Upper lobe of right lung (tissue), 1 donor: ENCODE data around the gene ATP6V1C2. TPM values are rescaled to one million over a fixed set of nuclear protein-coding genes. Genes with fewer than 3 reads are reported as not detected.

Experiments used
- ATAC-seq: fragments of 200-7000 bp; cut with Tn5 transposase; one replicate; pipeline ENCODE4 v1.9.1; 2020; ENCODE audit warnings: mild to moderate bottlenecking, moderate library complexity
- DNase-seq: peaks from one replicate; pipeline ENCODE4 v3.0.0-alpha.2; 2020
- H3K27ac ChIP-seq: fragments of 200-600 bp; one replicate; pipeline ENCODE4 v1.8.0; 2022
- H3K27me3 ChIP-seq: fragments of 200-600 bp; one replicate; pipeline ENCODE4 v1.8.0; 2022; ENCODE audit warnings: mild to moderate bottlenecking
- H3K36me3 ChIP-seq: fragments of 200-600 bp; one replicate; pipeline ENCODE4 v1.8.0; 2022
- H3K4me1 ChIP-seq: fragments of 200-600 bp; one replicate; pipeline ENCODE4 v1.8.0; 2022
- H3K4me3 ChIP-seq: fragments of 200-600 bp; one replicate; pipeline ENCODE4 v1.8.0; 2022; ENCODE audit warnings: mild to moderate bottlenecking
- H3K9me3 ChIP-seq: fragments of 200-600 bp; one replicate; pipeline ENCODE4 v1.8.0; 2022
- intact Hi-C: fragments of 100-400 bp; cut with DNase I; formaldehyde crosslinking; loops from one replicate; pipeline ENCODE4 v1.11.0; 2022
- total RNA-seq: library from RNA; stranded (reverse); fragmentation: NEBNext Ultra II Directional; extraction: Animal tissue kit (Norgen Biotek cat#: 25700); gene quantifications from one replicate; pipeline ENCODE4 v1.2.1, GENCODE V29; 2021
- TF ChIP-seq, protein P1 (sequence below): fragments of 200-600 bp; IDR thresholded peaks from one replicate; pipeline ENCODE4 v1.8.0; 2022; ENCODE audit warnings: antibody characterized with exemption
- donor health status: DM: no; HTN: yes; CAD: no; lungs with severe emphysema.

Gene ATP6V1C2
- total RNA-seq, 1 donor from 2014 or later, result not detected

- H3K27me3 ChIP-seq, result no peaks in the 10 kb centered on the region
- H3K4me3 ChIP-seq, result no peak overlapping the region
- DNase-seq (no peak), ATAC-seq (no peak)
- H3K27ac ChIP-seq, result no peak overlapping the region
- TF ChIP-seq, protein P1, sequence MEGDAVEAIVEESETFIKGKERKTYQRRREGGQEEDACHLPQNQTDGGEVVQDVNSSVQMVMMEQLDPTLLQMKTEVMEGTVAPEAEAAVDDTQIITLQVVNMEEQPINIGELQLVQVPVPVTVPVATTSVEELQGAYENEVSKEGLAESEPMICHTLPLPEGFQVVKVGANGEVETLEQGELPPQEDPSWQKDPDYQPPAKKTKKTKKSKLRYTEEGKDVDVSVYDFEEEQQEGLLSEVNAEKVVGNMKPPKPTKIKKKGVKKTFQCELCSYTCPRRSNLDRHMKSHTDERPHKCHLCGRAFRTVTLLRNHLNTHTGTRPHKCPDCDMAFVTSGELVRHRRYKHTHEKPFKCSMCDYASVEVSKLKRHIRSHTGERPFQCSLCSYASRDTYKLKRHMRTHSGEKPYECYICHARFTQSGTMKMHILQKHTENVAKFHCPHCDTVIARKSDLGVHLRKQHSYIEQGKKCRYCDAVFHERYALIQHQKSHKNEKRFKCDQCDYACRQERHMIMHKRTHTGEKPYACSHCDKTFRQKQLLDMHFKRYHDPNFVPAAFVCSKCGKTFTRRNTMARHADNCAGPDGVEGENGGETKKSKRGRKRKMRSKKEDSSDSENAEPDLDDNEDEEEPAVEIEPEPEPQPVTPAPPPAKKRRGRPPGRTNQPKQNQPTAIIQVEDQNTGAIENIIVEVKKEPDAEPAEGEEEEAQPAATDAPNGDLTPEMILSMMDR, result no peak
- H3K4me1 ChIP-seq, result no peaks in the 10 kb centered on the region
- intact Hi-C loops, result no loop called here
- H3K36me3 ChIP-seq, result no peaks in the 10 kb centered on the region
- H3K9me3 ChIP-seq, result no peaks in the 10 kb centered on the region
These were observed 12.1 kb downstream of the ATP6V1C2 start for GRCh38 chr2:10733566-10733925.

- no peaks in the 10 kb centered on the region for H3K9me3 ChIP-seq
- no peaks in the 10 kb centered on the region for H3K4me1 ChIP-seq
- no peaks in the 10 kb centered on the region for H3K36me3 ChIP-seq
- TF ChIP-seq, protein P1, result no peak
- no peak overlapping the region for H3K4me3 ChIP-seq
- no peak for DNase-seq
- intact Hi-C loops, result no loop called here
- H3K27me3 ChIP-seq, result no peaks in the 10 kb centered on the region
- no peak overlapping the region for H3K27ac ChIP-seq
- no peak for ATAC-seq
These were observed 12.6 kb downstream of the ATP6V1C2 start for GRCh38 chr2:10733980-10734379.

DNA sequence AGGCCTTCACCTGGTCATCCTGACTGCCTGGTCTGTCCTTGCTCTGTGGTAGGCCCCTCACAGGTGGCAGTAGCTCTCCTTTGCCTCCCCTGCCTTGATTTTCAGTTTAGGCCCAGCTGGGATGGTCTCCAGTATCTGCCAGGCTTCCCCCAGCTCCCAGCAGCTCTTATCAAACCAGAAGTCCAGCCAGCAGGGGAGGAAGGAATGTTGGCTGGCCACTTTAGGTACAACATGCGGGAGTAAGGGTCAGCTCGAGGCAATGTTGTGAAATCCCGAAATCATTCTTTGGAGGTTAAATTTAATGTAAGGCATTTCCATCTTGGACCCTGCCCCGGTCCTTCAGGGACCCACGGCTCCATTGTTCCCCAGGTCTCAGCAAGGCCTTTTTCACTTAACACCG is 16.8 kb downstream of the ATP6V1C2 start:
- no peaks in the 10 kb centered on the region for H3K9me3 ChIP-seq
- no peaks in the 10 kb centered on the region for H3K27me3 ChIP-seq
- no peaks in the 10 kb centered on the region for H3K4me1 ChIP-seq
- H3K27ac ChIP-seq, result no peak overlapping the region
- no peaks in the 10 kb centered on the region for H3K36me3 ChIP-seq
- no peak for ATAC-seq
- H3K4me3 ChIP-seq, result no peak overlapping the region
- intact Hi-C loops, result no loop called here
- TF ChIP-seq, protein P1, result no peak
- DNase-seq, result no peak

DNA sequence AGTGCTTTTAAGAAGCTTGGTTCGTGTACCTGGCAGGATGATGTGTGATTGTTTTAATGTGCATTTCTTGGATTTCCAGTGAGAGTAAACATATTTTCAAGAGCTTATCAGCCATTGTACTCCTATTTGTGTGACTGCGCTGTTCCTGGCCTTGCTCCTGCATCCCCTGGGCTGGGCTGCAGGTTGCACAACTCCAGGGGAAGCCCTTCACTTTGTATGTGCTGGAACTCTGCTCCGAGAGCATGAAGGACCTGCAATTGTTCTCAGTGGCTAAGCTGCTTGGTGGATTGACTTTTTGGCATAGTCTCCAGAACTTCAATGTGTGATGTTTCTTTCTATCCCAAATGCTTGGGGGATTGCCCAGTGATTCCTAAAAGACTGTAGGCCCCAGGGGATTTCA is 18.8 kb downstream of the ATP6V1C2 start:
- Histone ChIP-seq H3K36me3 (no peaks in the 10 kb centered on the region), H3K27me3 (no peaks in the 10 kb centered on the region), H3K4me3 (no peak overlapping the region), H3K4me1 (no peaks in the 10 kb centered on the region), H3K27ac (no peak overlapping the region), H3K9me3 (no peaks in the 10 kb centered on the region)
- intact Hi-C loops, result no loop called here
- DNase-seq (no peak), ATAC-seq (peak; percentile 81)
- TF ChIP-seq, protein P1, result no peak

GRCh38 chr2:10741139-10741538 is 19.7 kb downstream of the ATP6V1C2 start:
- no peak overlapping the region for H3K27ac ChIP-seq
- no peak overlapping the region for H3K4me3 ChIP-seq
- intact Hi-C loops, result no loop called here
- H3K36me3 ChIP-seq, result no peaks in the 10 kb centered on the region
- no peaks in the 10 kb centered on the region for H3K4me1 ChIP-seq
- ATAC-seq (no peak), DNase-seq (no peak)
- no peaks in the 10 kb centered on the region for H3K9me3 ChIP-seq
- TF ChIP-seq, protein P1, result no peak
- no peaks in the 10 kb centered on the region for H3K27me3 ChIP-seq

GRCh38 chr2:10742666-10743065 is 21.2 kb downstream of the ATP6V1C2 start:
- Histone ChIP-seq H3K4me1 (no peaks in the 10 kb centered on the region), H3K27me3 (no peaks in the 10 kb centered on the region), H3K36me3 (no peaks in the 10 kb centered on the region), H3K27ac (no peak overlapping the region), H3K4me3 (no peak overlapping the region), H3K9me3 (no peaks in the 10 kb centered on the region)
- intact Hi-C loops, result no loop called here
- DNase-seq (no peak), ATAC-seq (no peak)
- TF ChIP-seq, protein P1, result no peak
